Pulmonary artery endothelial cell (primary cell): Measurements from ENCODE around the gene HHIP. TPM values are rescaled to one million over a fixed set of nuclear protein-coding genes. Genes with fewer than 3 reads are reported as not detected.
A peak's percentile ranks its signal among the peaks of the same experiment; 100 is the strongest.

ENCODE experiments used
- DNase-seq: peaks from one replicate; pipeline ENCODE4 v3.0.0-alpha.2; 2011; ENCODE audit warnings: low read depth, low spot score
- total RNA-seq: library from RNA; depleted of rRNA; stranded (reverse); fragments of >200 nt; gene quantifications from 2 replicates; pipeline ENCODE4 v1.2.3, GENCODE V29; 2014

Gene HHIP, protein sequence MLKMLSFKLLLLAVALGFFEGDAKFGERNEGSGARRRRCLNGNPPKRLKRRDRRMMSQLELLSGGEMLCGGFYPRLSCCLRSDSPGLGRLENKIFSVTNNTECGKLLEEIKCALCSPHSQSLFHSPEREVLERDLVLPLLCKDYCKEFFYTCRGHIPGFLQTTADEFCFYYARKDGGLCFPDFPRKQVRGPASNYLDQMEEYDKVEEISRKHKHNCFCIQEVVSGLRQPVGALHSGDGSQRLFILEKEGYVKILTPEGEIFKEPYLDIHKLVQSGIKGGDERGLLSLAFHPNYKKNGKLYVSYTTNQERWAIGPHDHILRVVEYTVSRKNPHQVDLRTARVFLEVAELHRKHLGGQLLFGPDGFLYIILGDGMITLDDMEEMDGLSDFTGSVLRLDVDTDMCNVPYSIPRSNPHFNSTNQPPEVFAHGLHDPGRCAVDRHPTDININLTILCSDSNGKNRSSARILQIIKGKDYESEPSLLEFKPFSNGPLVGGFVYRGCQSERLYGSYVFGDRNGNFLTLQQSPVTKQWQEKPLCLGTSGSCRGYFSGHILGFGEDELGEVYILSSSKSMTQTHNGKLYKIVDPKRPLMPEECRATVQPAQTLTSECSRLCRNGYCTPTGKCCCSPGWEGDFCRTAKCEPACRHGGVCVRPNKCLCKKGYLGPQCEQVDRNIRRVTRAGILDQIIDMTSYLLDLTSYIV
- total RNA-seq: 217 and 481 TPM in 2 replicates

DNA sequence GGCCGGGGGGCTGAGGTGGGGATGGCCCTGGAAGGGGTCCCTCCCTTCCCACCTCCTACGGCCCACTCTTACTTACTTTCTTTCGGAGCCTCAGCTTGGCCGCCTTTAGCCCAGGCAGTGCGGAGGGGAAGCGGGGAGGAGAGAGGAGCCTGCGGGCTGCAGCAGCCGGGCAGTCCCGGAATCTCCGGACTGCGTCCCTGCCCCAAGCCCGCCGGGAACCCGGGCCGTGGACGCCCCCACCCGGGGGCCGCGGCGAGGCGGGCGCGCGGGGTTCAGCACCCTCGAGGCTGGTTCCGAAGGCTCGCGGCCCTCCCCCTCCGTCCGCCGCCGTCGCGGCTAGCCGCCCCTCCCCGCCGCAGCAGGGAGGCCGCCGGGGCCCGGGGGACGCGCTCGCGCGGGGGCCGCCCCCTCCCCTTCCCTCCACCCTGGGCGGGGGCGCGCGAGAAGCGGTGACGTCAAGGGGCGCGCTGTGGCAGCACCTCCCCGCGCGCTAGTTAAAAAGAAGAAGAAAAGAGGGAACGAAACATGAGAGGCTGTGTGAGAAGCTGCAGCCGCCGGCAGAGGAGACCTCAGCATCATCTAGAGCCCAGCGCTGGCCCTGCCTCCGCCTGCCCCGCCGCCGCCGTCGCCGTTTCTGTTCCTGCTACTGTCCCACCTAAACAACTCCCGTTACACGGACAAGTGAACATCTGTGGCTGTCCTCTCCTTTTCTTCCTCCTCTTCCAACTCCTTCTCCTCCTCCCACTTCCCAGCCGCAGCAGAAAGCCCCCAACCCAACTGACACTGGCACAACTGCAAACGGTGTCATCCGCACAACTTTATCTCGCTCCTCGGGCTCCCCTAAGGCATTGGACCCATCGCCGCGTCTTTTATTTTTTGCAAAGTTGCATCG is at the start of gene HHIP:
Gene HHIP (plus strand): TSS at position 526 of the 892 bp plus-strand sequence. CDS start 520 bp downstream, outside the sequence.
- DNase-seq: peak; percentile 71

DNA sequence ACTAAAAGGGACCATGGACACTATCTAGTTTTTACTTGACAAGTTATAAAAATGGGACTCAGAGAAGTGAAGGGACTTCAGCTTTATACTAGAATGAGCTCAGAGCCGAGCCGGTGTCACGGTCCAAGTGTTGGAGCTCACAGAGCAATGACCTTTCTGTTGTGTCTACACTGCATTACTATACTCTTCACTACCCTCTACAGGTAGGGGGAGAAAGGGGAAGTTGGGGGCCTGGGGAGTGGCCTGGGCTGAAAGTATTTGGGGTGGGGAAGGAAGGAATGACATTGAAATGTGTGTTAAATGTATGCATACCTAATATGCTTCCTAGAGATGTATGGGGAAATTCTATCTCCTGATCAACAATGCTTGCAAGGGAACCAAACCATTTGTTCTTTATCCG is 48.8 kb upstream of the HHIP start:
- DNase-seq: no peak

DNA sequence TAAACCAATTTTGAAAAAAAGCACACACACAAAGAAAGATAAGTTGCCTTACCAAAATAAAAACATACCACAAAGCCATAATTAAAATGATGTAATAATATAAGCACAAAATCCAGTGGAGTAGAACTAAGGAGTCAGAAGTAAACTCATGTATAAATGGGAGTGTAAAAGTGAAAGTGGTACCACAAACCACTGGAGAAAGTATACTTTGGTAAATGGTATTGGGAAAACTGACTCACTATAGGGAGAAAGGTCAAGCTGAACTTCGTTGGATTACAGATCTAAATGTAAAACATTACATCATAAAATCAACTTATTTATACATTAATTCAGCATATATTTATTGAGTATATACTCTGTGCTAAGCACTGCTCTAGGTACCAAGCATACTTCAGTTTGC is 46.3 kb upstream of the HHIP start:
- DNase-seq: no peak

DNA sequence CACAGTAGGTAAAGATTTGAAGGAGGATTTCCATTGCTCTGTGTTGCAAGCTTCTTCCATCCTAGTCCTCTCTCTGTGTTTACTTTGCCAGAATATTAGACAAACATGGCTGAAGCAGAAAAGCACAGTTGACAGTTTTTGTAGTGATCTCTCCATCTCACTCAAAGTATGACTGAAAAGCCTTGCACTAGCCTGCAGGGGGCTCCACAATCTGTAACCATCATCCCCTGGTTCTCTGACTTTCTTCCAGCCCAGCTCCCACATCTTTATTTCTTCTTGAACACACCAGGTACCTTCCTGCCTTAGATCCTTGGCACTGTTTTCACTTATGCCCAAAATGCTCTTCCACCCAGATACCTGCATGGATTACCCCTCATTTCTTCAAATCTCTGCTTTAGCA is 34.1 kb upstream of the HHIP start:
- no peak for DNase-seq

DNA sequence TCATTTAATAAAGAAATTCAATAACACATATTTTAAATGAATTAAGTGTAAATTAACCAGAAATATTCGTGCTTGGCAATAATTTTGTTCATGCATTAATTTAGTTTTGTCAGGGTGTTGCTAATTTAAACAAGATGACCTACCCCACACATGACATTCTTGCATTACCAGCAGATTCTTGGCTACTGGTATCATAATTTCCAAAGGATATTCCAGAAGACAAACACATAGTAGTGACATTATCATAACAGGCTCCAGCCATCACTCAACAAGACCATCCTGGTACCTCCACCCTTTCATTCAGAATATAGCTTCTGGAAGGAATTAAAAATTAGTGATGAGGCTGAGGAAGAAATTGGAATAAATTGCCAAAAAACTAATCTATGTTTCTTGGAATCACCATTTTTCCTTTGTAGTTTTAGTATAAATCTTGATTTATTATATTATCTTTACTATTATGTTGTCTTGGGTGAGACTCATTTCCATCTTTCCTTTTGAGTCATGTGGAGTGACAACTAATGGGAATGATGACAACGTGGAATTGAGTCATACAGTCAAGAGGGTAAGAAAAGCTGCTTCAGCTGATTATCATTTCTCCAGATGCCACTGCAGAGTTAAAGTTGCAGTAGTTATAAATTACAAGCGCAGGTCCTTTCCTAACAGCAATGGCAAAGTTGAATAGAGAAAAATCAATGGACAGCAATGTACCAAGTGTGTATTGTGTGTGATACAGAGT is 30.9 kb upstream of the HHIP start:
- no peak for DNase-seq

DNA sequence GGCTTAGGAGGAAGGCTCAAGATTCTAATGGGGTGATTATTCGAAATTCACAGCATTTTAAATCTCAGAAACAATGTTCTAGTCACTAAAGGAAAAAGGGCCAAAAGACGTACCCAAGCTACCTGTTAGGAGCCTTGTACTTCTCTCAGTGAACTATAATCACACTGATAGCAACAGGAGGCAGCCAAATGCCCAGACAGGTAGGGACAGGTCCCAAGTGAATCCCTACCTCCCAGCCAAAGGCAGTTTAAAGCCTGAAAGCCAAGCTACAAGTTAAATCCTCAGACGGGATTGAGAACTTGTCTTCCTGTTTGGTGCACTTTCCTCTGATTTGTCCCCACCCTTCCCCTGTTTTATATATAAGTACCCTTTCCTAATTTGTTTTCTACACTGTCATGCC is 24.3 kb upstream of the HHIP start:
- no peak for DNase-seq

DNA sequence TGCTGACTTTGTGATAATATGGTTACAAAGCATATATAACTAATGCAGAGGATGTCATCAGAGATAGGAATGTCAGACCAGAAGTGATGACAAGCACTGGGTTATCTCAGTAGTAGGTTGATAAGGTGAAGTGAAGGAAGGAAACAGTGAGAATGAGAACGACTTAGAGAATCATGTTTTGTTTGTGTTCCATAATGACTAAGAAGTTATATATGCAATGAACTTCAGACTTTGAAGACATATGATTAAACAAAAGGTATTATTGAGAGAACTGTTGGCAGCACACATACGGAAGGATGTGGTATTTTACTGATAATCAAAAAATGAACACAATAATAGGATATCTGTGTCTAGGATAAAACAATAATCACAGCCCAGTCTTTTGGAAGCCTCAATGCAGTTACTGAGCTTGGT is 18.3 kb upstream of the HHIP start:
- peak; percentile 95 for DNase-seq

DNA sequence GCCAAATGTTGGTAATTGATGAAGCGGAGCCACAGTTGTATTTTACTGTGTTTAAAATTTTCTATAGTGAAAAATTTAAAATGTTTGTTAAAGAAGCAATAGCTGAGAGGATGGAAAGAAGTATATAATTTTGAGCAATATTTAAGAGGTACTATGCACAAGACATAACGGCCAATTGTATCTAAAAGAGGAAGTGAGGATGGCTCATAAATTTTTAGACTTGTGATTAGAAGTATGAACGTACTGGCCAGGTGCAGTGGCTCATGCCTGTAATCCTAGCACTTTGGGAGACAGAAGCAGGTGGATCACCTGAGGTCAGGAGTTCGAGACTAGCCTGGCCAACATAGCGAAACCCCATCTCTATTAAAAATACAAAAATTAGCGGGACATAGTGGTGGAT is 12.7 kb upstream of the HHIP start:
- DNase-seq: no peak

DNA sequence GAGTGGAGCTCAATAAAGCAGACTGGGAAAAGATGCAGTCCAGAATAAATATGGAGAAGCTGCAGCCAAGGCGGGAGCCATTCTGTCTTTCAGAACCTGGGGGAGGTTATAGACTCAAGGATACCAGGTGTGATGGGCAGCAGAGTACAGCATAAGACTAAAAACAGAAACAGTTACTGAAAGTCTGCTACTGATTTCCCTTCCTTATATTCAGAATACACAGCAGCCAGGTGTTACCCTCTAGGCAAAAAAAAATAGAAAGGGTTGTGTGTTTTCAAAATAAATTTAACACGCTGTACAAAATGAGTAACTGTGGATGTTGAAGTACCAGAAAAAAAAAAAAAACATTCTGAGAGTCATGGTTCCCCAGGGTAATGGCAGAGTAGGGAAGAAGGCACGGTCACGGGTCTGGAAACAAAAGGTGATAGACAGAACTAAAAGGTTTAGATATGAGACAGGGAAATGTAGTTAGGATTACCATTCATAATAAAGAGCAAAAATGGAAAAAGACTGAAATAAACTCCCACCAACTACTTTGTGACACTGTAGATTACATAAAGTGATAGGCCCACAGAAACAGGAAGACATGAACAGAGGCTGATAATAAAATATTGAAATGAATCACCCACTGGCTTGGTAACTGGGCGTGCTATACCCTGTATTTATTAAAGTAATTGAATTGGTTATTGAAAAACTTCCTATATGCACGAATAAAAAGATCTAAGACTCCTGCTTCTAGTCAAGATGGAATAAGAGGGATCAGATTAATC is 10.8 kb upstream of the HHIP start:
- no peak for DNase-seq

DNA sequence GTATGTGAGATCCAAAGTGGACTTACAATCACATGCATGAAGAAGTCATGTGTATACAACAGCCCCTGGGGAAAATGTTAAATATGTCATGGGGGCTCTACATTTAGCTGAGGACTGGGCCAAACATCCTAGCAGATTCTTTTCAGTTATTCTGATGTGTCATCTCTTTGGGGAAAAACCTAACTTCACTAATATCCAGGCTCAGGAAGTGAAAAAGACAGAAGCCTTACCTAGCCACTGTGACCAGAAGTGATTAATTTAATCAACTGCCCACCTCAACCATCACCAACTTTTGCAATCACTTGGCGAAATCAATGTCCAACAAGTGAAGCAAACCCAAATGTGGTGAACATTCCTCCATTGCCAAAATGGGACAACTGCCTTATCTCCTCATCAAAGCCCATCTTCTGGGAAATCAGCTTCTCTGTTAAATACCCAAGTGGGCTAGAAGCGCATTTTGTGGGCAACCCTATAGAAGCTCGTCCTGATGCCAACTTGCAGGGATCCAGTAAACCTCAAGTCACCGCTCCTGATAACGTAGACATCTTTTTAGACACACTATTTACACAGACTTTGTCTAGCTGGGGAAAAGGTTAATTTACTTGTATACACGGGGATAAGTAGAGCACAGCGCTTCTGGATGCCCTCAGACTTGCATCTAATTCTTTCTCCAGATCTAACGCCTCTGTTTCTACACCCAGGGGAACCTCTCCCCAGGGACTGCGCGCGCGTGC is 1.4 kb upstream of the HHIP start:
- no peak for DNase-seq

DNA sequence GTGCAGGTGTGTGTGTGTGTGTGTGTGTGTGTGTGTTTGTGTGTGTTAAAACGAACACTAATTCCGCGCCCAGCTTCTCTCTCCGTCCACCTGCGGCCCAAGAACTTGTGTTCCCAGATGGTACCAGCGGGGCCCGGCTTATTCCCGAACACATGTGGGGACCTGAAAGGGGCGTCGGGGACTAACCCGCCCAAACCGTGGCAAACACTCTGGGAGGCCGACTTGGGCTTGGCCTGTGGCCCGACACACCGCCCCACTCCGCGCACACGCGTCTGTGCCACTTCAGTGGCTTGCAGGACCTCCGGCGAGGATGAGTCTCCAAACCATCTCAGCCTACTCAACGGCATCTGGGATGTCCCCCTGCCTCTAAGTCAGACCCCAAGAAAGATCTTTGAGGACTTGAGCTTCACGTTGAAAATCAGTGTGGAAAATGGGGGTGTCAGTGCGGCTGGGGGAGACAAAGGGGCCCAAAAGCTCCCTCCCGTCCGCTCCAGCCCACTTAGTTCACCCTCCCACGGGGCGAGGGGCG is 790 bp upstream of the HHIP start:
- DNase-seq: no peak

DNA sequence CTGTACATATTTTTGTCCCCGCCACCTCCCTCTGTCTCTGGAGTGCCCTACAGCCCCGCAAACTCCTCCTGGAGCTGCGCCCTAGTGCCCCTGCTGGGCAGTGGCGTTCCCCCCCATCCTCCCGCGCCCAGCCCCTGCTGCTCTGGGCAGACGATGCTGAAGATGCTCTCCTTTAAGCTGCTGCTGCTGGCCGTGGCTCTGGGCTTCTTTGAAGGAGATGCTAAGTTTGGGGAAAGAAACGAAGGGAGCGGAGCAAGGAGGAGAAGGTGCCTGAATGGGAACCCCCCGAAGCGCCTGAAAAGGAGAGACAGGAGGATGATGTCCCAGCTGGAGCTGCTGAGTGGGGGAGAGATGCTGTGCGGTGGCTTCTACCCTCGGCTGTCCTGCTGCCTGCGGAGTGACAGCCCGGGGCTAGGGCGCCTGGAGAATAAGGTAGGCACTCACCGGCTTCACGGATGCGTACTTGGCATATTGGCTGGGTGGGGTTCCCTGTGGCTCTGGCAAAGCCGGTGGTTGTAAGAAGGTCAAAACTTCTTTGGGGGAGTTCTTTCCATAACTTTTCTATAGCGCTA is 653 bp downstream of the HHIP start:
- DNase-seq: no peak

DNA sequence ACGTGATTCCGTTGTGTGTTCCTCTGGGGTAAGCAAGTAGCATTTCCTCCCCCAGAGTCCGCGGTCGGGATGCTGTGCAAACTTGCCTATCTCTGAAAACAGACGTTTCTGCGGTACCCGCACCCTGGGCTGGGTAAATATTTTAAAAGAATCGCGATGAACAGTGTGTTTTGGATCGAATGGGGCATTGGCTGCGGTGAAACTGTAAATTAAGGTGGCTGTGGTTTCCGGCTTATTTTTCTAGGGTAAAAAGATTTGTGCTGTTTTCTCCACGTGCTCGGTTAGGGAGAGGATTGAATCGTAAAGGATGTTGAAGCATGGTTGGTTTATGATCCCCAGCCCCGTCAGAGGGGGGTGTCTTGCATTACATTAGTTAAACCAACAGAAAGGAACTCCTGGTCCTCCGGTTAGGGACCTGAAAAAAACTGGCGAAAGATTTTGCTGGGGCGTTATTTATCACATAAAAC is 1.2 kb downstream of the HHIP start:
- DNase-seq: no peak

DNA sequence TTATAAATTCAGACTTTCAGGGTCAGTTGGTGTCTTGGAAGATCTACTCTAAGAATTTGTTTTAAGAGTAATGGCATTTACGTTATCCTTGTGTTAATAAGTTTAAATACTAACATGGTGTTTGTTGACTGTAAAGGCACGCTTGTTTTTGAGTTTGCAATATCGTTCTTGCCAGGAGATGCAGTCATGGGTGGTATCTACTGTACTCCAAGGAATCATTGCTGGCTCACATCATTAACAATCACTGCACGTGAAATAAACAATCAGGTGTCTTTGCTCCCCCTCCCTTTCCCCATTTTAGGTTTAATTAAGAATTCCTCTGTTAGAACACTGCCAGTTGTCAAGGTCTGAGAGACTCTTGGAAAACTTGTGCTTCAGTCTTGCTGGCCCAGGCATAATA is 1.6 kb downstream of the HHIP start:
- DNase-seq: no peak

DNA sequence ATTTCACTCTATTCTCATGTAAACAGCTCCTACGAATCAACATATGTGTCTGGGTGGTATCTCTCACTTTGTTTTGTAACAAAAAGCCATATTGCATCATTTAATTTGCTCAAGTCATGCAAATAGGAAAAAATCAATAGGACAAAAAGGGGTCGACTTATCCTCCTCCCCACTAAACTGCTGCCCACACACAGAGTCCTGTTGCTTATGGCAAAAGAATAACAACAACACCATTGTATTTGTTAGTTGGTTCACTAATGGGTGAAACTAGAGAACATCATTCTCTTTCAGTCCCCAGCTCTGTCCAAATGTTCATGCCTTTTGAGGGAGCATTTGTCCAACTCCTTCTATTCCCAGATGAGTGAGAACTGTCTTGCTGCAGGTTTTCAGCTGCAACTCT is 2.1 kb downstream of the HHIP start:
- DNase-seq: no peak

DNA sequence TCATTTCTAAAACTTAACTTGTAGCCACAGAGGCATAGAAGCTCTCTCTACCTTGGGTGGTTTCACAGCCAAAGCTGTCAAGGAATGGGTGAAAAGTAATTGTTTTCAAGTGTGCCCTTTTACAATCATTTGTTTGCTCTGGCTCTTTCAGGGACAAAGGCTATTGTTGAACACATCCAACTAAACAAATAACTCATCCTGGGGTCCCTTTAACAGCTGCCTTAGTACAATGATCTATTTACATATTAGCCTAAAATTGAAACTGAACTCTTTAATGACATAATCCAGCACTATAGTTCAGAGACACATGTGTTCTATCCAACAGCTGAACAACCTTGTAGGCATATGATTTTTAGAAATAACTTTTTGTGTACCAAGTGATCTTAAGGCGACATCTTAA is 3.7 kb downstream of the HHIP start:
- DNase-seq: no peak

DNA sequence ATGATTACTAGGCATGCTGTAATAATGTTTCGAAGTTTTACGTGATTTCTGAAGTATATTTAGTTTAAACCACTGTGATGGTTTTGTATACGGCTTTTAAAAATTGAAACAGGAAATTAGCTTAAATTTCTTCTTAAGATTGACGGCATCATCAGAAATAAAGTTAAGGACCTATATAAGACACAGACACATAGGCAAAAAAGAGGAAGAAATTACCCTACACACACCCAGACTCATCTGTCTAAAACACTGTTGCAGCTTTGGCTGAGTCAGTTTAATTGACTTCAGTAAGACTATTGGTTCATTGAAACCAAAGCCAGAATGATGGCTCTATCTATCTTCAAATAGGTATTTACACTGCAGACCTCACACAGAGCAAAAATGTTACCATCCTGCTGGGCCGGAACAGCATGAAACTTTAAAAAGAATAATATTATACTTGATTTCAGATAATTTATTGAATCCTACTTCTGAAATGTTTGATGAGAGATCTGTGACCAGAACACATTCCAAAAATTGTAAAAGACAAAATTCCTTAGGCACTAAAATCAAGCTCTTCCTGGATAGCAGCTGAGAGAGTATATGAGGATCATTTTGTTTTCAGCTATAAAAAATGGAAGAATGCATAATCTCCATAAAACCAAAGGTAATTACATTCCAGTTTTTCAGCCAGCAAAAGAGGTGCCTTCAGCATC is 4.5 kb downstream of the HHIP start:
- DNase-seq: no peak

DNA sequence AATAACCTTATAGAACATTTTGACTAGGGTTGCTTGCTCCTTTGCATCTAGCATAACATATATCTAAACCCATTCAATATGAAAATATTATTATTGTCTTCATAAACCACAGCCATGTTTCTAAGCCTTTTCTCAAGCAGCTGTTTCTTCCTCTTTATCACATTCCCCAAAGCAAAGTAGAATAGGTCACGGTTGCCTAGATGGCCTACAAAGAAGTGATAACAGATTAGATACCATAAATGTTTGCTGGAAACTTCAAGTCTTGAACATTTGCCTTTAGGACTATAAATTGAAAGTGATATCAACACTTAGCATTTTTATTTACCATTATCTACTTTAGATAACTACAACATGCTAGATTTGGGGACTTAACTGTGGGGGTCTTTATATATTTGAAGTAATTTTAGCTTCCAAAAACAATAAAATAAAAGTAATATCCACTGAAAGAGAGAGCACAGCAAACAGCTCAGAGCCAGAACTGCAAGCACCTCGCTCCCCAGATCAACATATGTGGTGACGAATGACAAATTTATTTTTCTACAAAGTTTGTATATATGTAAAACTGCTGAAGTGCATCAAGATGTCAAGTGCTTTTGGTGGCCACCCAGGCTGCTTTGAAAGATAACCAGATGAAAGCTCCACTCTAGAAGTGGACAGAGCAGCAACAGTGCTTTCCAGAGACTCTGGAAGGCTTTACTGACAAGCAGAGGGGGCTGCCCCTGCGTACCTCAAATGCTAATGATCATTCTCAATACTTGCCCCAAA is 8.0 kb downstream of the HHIP start:
- no peak for DNase-seq
